Hepatocyte (in vitro differentiated cells): ENCODE measurements around the gene OR2A2.

Experiments
- EZH2 ChIP-seq: fragments of 200-600 bp; sonication (generic); IDR thresholded peaks from 2 replicates; pipeline ENCODE4 v1.6.1; 2016; ENCODE audit warnings: antibody characterized with exemption, mild to moderate bottlenecking, borderline replicate concordance
- EZH2phosphoT487 ChIP-seq: fragments of 200-600 bp; sonication (generic); IDR thresholded peaks from one replicate; pipeline ENCODE4 v1.6.1; 2018; ENCODE audit warnings: antibody characterized with exemption, mild to moderate bottlenecking, low read depth, moderate library complexity; ENCODE audit not compliant: unreplicated experiment, severe bottlenecking
- TF ChIP-seq, protein P1 (sequence below): fragments of 200-600 bp; sonication (generic); IDR thresholded peaks from 2 replicates; pipeline ENCODE4 v1.5.1; 2016; ENCODE audit warnings: antibody characterized with exemption, mild to moderate bottlenecking; ENCODE audit not compliant: poor library complexity

GRCh38 chr7:144134116-144134515 is 24.7 kb downstream of the OR2A2 start:
- TF ChIP-seq, protein P1, sequence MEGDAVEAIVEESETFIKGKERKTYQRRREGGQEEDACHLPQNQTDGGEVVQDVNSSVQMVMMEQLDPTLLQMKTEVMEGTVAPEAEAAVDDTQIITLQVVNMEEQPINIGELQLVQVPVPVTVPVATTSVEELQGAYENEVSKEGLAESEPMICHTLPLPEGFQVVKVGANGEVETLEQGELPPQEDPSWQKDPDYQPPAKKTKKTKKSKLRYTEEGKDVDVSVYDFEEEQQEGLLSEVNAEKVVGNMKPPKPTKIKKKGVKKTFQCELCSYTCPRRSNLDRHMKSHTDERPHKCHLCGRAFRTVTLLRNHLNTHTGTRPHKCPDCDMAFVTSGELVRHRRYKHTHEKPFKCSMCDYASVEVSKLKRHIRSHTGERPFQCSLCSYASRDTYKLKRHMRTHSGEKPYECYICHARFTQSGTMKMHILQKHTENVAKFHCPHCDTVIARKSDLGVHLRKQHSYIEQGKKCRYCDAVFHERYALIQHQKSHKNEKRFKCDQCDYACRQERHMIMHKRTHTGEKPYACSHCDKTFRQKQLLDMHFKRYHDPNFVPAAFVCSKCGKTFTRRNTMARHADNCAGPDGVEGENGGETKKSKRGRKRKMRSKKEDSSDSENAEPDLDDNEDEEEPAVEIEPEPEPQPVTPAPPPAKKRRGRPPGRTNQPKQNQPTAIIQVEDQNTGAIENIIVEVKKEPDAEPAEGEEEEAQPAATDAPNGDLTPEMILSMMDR, result no peak
- TF ChIP-seq EZH2phosphoT487, result no peak
- TF ChIP-seq EZH2, result no peak
